Subcutaneous abdominal adipose tissue (tissue), 5 donors: ENCODE data around the gene LSMEM2.

ENCODE experiments used
- H3K27ac ChIP-seq: one replicate; pipeline ENCODE4 v1.7.0; 2013; ENCODE audit warnings: low read depth, mild to moderate bottlenecking, inconsistent platforms, low read length, moderate library complexity
- H3K27me3 ChIP-seq, 5 donors: one replicate each; pipeline ENCODE4 v1.7.0; 2013; ENCODE audit warnings: low read length in 5 of 5, inconsistent platforms in 1 of 5; ENCODE audit not compliant: control insufficient read depth in 5 of 5, insufficient read depth in 4 of 5
- H3K36me3 ChIP-seq, 5 donors: one replicate each; pipeline ENCODE4 v1.7.0; 2013; ENCODE audit warnings: low read length in 5 of 5; ENCODE audit not compliant: control insufficient read depth in 5 of 5, insufficient read depth in 5 of 5
- H3K4me1 ChIP-seq, 5 donors: one replicate each; pipeline ENCODE4 v1.7.0; 2013; ENCODE audit warnings: low read length in 5 of 5, mild to moderate bottlenecking in 3 of 5, moderate library complexity in 1 of 5; ENCODE audit not compliant: control insufficient read depth in 5 of 5, insufficient read depth in 5 of 5
- H3K4me3 ChIP-seq, 5 donors: one replicate each; pipeline ENCODE4 v1.7.0; 2013; ENCODE audit warnings: low read length in 5 of 5, low read depth in 1 of 5
- H3K9ac ChIP-seq, 5 donors: one replicate each; pipeline ENCODE4 v1.7.0; 2013; ENCODE audit warnings: low read length in 5 of 5, mild to moderate bottlenecking in 4 of 5, moderate library complexity in 3 of 5
- H3K9me3 ChIP-seq, 5 donors: one replicate each; pipeline ENCODE4 v1.7.0; 2013; ENCODE audit warnings: low read length in 5 of 5; ENCODE audit not compliant: control insufficient read depth in 5 of 5
- donor health status: healthy.
- donor health status: healthy.
- donor health status: healthy.
- donor health status: healthy.
- donor health status: healthy.

Gene LSMEM2

DNA sequence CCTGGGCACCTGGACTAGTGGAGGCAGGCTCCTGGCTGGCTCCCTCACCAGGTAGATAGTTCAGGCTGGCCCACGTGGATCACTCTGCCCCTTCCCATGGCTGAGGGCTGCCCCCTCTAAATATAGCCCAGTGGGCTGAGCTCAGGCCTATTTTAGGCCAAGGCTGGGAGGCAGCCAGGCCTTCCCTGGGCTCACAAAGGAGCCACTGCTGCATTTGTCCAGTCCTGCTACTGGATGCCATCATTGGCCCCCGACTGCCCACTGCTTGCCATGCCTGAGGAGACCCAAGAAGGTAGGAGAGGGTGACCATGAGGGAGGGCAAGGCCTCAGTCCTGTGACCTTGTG lies at the start of gene LSMEM2:
Gene LSMEM2, plus strand, starts transcription at position 208 of the 345 bp plus-strand sequence. Its CDS starts 27 bp downstream, at position 235.
- Histone ChIP-seq H3K27ac (no peak within 1 kb of the TSS), H3K36me3 (peaks cover 0 to 5% (median 0%) of the 10 kb centered on the region in 5 donors), H3K27me3 (peaks cover 0 to 9% (median 3%) of the 10 kb centered on the region in 5 donors), H3K4me3 (no peak within 1 kb of the TSS), H3K9ac (peak within 1 kb of the TSS in 1 of 5 donors; percentile 27), H3K4me1 (peaks cover 0 to 22% (median 8%) of the 10 kb centered on the region in 5 donors), H3K9me3 (no peaks in the 10 kb centered on the region)

DNA sequence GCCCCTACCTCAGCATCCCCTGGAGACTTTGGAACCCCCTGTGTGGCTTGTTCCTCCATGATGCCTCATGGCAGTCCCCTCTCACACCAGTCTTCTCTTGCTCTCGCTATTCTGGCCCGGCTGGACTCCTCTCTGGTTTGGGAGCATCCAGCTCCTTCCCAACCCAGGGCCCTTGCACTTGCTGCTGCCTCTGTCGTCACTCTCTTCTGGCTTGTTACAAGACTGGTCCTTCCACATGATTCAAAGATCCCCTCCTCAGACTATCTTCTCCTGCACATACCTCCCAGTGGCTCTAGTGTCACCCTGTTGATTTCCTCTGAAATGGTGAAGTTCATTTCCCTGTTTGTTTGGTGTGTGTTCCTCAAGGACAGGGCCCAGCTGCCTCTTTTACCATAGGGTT lies 49.4 kb upstream of the LSMEM2 start:
- Histone ChIP-seq H3K27me3 (peaks cover 0 to 4% (median 3%) of the 10 kb centered on the region in 5 donors), H3K4me1 (peaks cover 4 to 50% (median 27%) of the 10 kb centered on the region in 5 donors), H3K9me3 (no peaks in the 10 kb centered on the region), H3K4me3 (no peak overlapping the region), H3K9ac (no peak overlapping the region), H3K36me3 (no peaks in the 10 kb centered on the region), H3K27ac (no peak overlapping the region)

DNA sequence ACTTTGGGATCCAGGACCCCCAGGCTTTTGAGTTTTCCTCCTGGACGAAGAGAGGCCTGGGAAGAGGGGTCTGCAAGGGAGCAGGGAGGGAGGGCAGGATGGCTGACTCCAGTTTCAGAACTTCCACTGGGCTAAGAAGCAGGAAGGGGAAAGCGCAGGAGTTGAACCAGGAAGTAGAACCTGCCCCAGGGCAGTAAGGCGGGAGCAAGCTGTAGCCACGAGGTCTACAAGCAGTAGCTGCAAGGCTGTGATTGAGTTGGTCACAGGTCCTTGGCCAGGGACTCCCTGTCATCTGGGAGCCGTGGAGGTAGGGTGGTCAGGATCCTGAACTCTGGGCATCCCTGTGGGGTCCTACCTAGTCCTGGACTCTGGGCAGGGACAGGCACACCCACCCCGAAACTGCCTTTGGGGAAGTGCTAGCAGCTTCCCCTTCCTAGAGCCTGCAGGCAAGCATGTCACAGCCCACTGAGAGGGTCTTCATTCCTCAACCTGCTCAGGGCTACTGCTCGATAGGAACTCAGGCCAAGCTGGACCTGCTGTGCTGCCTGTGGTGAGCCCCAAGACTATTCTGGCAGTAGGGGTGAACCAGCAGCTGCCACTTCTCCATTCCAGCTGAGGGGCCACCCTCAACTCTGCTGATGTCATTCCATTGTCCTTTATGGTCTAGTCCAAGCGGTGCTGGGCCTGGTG lies 48.6 kb upstream of the LSMEM2 start:
- no peak overlapping the region for H3K27ac ChIP-seq
- peak overlapping the region in 1 of 5 donors; percentile 35 for H3K4me3 ChIP-seq
- H3K27me3 ChIP-seq: peaks cover 0 to 2% (median 0%) of the 10 kb centered on the region in 5 donors
- no peaks in the 10 kb centered on the region for H3K9me3 ChIP-seq
- no peaks in the 10 kb centered on the region for H3K36me3 ChIP-seq
- no peak overlapping the region for H3K9ac ChIP-seq
- peaks cover 4 to 56% (median 34%) of the 10 kb centered on the region in 5 donors for H3K4me1 ChIP-seq

- Histone ChIP-seq H3K4me1 (peaks cover 4 to 60% (median 38%) of the 10 kb centered on the region in 5 donors), H3K4me3 (peak overlapping the region in 1 of 5 donors; percentile 35), H3K9ac (no peak overlapping the region), H3K27me3 (no peaks in the 10 kb centered on the region), H3K9me3 (no peaks in the 10 kb centered on the region), H3K27ac (no peak overlapping the region), H3K36me3 (no peaks in the 10 kb centered on the region)
These were observed 48.1 kb upstream of the LSMEM2 start for GRCh38 chr3:50230794-50231125.

GRCh38 chr3:50231581-50231980 lies 47.3 kb upstream of the LSMEM2 start:
- no peaks in the 10 kb centered on the region for H3K36me3 ChIP-seq

DNA sequence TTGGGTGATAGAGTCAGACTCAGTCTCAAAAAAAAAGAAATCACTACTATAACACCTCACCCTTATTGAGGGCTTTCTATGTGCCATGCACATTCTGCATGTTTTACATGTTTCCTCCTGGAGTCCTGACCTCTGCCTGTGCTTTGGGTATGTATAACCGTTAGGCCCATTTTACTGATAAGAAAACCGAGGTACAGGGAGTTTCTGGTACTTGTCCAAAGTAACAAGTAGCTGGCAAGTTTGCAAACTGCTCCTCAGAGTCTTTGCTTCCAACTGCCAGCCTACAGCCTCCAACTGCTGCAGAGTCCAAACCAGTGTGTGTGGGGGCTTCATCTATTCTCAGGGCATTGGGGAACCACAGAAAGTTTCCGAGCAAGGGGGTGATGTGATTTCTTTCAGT lies 46.6 kb upstream of the LSMEM2 start:
- no peaks in the 10 kb centered on the region for H3K36me3 ChIP-seq
- H3K9ac ChIP-seq: no peak overlapping the region
- peaks cover 4 to 58% (median 36%) of the 10 kb centered on the region in 5 donors for H3K4me1 ChIP-seq
- H3K27me3 ChIP-seq: no peaks in the 10 kb centered on the region
- H3K27ac ChIP-seq: no peak overlapping the region
- no peaks in the 10 kb centered on the region for H3K9me3 ChIP-seq
- no peak overlapping the region for H3K4me3 ChIP-seq

More at GRCh38 chr3:50231581-50231980, 47.3 kb upstream of the LSMEM2 start:
- Histone ChIP-seq H3K9ac (no peak overlapping the region), H3K4me3 (no peak overlapping the region), H3K27ac (no peak overlapping the region), H3K4me1 (peaks cover 4 to 57% (median 36%) of the 10 kb centered on the region in 5 donors), H3K9me3 (no peaks in the 10 kb centered on the region), H3K27me3 (no peaks in the 10 kb centered on the region)

DNA sequence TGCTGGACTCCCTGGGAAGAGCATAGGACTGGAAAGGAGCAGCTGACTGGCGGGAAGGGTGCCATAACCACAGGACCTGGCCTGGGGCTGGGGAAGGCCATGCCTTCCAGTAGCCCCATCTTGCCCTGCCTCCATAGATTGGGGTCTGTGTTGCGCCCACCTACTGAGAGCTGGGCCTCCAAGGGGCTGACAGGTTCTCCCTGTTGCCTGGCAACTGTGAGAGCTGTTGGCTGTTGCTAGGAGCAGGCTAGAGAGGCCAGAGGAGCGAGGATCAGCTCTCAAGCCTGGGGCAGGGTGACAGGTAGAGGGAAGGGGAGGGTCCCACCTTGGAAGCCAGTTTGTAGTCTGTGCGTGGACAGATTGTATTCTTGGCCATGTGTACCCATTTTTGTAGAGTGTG lies 45.7 kb upstream of the LSMEM2 start:
- Histone ChIP-seq H3K36me3 (no peaks in the 10 kb centered on the region), H3K9ac (no peak overlapping the region)

DNA sequence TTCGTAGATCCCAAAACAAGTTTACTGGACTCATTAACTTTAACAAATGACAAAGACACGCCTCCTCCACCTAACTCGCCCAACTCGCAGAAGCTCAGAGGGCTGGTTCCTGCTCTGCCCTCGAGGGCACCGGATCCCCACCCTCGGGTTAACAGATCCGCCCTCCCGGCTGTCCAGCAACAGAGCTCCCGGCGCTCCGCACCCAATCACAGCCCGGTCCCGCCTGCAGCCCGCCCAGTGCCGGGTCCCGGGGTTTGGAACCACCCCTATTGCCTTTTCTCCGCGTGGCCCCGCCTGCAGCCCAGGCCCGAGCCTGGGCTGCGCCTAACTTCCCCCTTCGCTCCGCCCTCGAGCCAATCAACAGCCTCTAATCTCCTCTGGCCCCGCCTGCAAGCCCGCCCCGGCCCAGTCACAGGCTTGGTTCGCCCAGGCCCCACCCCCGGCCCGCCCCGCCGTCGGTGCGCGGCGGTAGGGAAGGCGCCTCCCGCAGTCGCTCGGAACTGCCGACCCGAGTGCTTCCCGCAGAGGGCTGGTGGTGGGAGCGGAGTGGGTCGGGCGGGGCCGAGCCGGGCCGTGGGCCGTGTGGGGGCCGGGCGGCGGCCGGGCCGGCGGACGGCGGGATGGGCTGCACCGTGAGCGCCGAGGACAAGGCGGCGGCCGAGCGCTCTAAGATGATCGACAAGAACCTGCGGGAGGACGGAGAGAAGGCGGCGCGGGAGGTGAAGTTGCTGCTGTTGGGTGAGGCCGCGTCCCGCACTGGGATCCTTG lies 43.0 kb upstream of the LSMEM2 start, which contains the start of gene GNAI2:
Gene GNAI2, plus strand, starts transcription at position 489 of the 768 bp plus-strand sequence. Its CDS starts 132 bp downstream, at position 621.
- H3K27ac ChIP-seq: peak within 1 kb of the TSS; percentile 85
- peak within 1 kb of the TSS; percentile 86 to 99 (median 95) for H3K4me3 ChIP-seq
- H3K9ac ChIP-seq: peak within 1 kb of the TSS; percentile 89 to 98 (median 92)
- no peaks in the 10 kb centered on the region for H3K27me3 ChIP-seq
- peaks cover 0 to 16% (median 7%) of the 10 kb centered on the region in 5 donors for H3K36me3 ChIP-seq
- H3K4me1 ChIP-seq: peaks cover 5 to 65% (median 57%) of the 10 kb centered on the region in 5 donors
- H3K9me3 ChIP-seq: no peaks in the 10 kb centered on the region

More for the DNA sequence above, 45.7 kb upstream of the LSMEM2 start:
- H3K27me3 ChIP-seq: no peaks in the 10 kb centered on the region
- no peak overlapping the region for H3K4me3 ChIP-seq
- no peaks in the 10 kb centered on the region for H3K9me3 ChIP-seq
- H3K4me1 ChIP-seq: peaks cover 4 to 59% (median 37%) of the 10 kb centered on the region in 5 donors
- H3K27ac ChIP-seq: no peak overlapping the region

DNA sequence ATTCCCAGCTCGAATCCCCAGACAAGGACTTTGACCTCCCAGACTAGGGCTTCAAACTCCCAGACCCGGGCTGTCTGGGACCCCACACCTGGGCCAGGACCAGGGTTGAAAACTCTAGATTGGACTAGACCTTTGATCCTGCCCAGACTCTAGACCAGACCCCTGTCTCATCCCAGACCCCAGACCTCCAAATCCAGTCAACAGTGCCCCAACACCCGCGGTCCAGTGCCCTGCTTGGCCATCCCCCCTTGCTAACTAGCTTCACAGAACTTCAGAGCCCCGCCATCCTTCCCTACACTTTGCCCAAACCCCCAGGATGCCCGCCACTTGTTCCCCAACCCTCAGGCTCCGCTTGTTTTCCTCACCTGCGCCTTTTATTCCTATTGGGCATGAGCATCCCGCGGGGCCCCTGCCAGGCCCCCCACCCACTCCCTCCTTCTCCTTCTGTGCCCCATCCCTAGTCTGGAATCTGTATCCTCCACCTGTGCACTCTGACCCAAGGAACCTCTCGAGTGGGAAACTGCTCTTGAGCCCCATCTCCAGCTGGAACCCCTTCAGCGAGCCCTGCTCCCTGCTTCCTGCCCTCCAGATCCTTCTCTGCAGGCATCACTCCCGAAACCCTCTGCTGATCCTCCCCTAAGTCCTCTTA lies 42.3 kb upstream of the LSMEM2 start:
- peak overlapping the region; percentile 85 for H3K27ac ChIP-seq
- peaks cover 11 to 68% (median 64%) of the 10 kb centered on the region in 5 donors for H3K4me1 ChIP-seq
- peak overlapping the region; percentile 86 to 99 (median 95) for H3K4me3 ChIP-seq
- H3K9ac ChIP-seq: peak overlapping the region; percentile 89 to 98 (median 92)
- no peaks in the 10 kb centered on the region for H3K9me3 ChIP-seq
- H3K36me3 ChIP-seq: peaks cover 0 to 16% (median 7%) of the 10 kb centered on the region in 5 donors
- H3K27me3 ChIP-seq: no peaks in the 10 kb centered on the region
